Cardiac muscle cell (in vitro differentiated cells and primary cell): Measurements from ENCODE around the gene MRPL20. TPM values are rescaled to one million over a fixed set of nuclear protein-coding genes. Genes with fewer than 3 reads are reported as not detected.
"Not testable (repeated sequence)": the region's sequence is repeated elsewhere in the genome, so short reads cannot be mapped to it uniquely, and the experiment has no call there.

Experiments used
- DNase-seq, 2 donors: peaks; one replicate each; pipeline versions ENCODE4 v3.0.0 to v3.0.0-alpha.2; 2010 to 2017; ENCODE audit warnings: low read depth in 1 of 2, low spot score in 1 of 2
- H3K27ac ChIP-seq: fragments of 200-600 bp; sonication (generic); 2 replicates; pipeline ENCODE4 v1.5.1; 2016
- H3K27me3 ChIP-seq: fragments of 200-600 bp; sonication (generic); 2 replicates; pipeline ENCODE4 v1.6.0; 2016; ENCODE audit warnings: control low read depth
- H3K36me3 ChIP-seq: fragments of 200-600 bp; sonication (generic); 2 replicates; pipeline ENCODE4 v1.5.1; 2016; ENCODE audit warnings: control low read depth
- H3K4me1 ChIP-seq: fragments of 200-600 bp; sonication (generic); 2 replicates; pipeline ENCODE4 v1.8.1; 2017; ENCODE audit warnings: low read depth, mild to moderate bottlenecking, mixed run types
- H3K4me3 ChIP-seq: fragments of 200-600 bp; sonication (generic); 2 replicates; pipeline ENCODE4 v1.5.1; 2016; ENCODE audit warnings: mild to moderate bottlenecking
- H3K9me3 ChIP-seq: fragments of 200-600 bp; sonication (generic); 2 replicates; pipeline ENCODE4 v1.5.1; 2017; ENCODE audit warnings: low read depth, mild to moderate bottlenecking, control low read depth
- CTCF ChIP-seq: IDR thresholded peaks from 2 replicates; pipeline ENCODE4 v1.5.1; 2012; ENCODE audit warnings: low read depth, mild to moderate bottlenecking, low read length
- polyA plus RNA-seq: library from polyadenylated mRNA; unstranded; fragments of >200 nt; fragmentation: Nextera tagmentation; extraction: Ambion mirVana; gene quantifications from 2 replicates; pipeline ENCODE4 v1.2.1, GENCODE V29; 2016
- total RNA-seq: library from RNA; depleted of rRNA; stranded (reverse); fragments of >200 nt; gene quantifications from 2 replicates; pipeline ENCODE4 v1.2.3, GENCODE V29; 2016

The MRPL20 gene
- total RNA-seq (97.6 and 168 TPM in 2 replicates), polyA plus RNA-seq (204 and 255 TPM in 2 replicates)

DNA sequence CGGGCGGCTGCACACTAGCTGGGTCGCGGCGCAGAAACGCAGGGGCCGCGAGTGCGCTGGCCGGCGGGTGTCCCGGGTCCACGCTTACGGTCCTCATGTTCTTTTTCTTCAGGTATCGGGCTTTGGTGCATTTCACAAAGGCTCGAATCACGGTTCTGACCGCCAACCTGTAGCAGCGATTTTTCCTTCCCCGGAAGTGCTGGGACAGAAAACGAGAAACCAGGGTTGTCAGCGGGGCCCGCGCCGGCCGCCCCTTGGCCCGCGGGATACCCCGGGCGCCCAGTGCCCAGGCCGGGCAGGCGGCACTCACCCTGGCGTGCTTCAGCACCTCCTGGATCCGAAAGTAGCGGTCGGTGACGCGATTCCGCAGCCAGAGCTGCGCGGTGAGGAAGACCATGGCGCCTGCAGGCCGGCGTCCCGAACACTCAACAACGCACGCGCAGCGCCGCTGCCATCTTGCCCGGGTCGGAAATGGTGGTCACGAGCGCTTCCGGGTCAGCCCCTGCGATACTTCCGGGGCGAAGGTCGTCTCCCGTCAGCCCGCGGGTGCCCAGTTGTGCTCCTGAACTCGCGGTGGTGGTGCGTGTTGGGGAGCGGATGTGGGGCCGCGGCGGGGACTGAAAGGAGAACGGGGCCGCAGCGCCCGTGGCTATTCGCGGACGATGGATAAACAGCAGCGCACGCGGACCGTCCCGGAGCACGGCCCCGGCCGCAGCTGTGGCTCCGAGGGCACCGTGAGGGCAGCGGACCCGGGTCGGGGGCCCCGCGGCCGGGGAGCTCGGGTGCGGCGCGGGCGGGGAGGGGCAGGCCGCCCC is at the start of gene MRPL20:
Gene MRPL20 (minus strand): TSS at position 473 of the 815 bp plus-strand sequence. CDS start 76 bp downstream, at position 397.
- DNase-seq = peak; percentile 91 to 95
- no peaks in the 10 kb centered on the region for H3K9me3 ChIP-seq
- peak within 1 kb of the TSS; percentile 84 for H3K27ac ChIP-seq
- peaks cover 17% of the 10 kb centered on the region for H3K36me3 ChIP-seq
- TF ChIP-seq CTCF = no peak
- peak within 1 kb of the TSS; percentile 72 for H3K4me3 ChIP-seq
- H3K4me1 ChIP-seq = peaks cover 11% of the 10 kb centered on the region
- H3K27me3 ChIP-seq = no peaks in the 10 kb centered on the region

DNA sequence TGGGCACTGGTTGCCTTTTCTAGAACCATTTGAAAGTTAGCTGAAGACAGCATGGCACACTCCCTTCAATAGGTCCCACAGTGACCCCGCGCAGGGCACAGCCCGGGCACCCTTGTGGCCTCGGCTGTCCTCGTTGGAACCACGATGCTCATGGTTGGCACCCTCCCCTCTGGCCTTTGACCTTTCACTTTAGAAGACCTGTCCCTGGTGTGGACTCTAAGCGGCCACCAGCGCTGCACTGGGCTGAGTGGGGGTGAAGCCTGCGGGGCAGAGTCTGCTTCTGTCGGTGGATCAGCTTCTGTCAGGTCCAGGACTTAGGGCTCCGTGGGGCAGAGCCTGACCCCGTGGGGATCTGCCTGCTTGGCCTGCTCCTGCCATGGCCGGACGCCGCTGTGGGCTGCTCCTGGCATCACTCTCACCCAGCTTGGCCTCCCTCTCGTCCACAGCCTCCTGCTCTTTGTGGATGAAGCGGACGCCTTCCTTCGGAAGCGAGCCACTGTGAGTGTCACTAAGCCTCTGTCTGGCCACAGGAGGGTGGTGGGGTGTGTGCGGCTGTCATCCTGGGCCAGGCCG is 49.7 kb upstream of the MRPL20 start:
- H3K36me3 ChIP-seq, DNase-seq, H3K4me1 ChIP-seq, H3K9me3 ChIP-seq, H3K4me3 ChIP-seq, H3K27ac ChIP-seq, H3K27me3 ChIP-seq: not testable (repeated sequence)

- H3K36me3 ChIP-seq, DNase-seq, H3K27me3 ChIP-seq: not testable (repeated sequence)
These were observed 48.8 kb upstream of the MRPL20 start for GRCh38 chr1:1455934-1456333.

DNA sequence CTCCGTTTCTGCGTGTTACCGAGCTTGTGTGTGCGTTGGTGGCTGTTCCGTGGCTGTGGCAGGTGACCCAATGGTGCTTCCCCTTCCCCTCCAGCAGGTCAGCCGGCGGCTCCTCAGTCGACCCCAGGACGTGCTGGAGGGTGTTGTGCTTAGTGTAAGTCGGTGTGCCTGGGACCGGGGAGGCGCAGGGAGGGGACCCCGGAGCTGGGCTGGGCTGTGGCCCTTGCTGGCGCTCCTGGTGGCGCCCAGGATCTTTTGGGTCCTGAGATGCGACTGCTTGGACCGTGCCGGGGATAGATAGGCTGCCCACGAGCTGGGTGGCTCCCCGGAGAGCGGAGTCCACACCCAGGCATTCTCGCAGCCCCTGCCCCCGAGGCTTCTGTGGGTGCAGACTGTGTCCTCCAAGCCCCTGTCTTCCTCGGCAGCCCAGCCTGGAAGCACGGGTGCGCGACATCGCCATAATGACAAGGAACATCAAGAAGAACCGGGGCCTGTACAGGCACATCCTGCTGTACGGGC is 48.3 kb upstream of the MRPL20 start:
- H3K4me1 ChIP-seq = no peaks in the 10 kb centered on the region
- no peak for TF ChIP-seq CTCF
- H3K27me3 ChIP-seq = no peaks in the 10 kb centered on the region
- H3K4me3 ChIP-seq = no peak overlapping the region
- no peaks in the 10 kb centered on the region for H3K9me3 ChIP-seq
- no peak overlapping the region for H3K27ac ChIP-seq
- H3K36me3 ChIP-seq = no peaks in the 10 kb centered on the region
- no peak for DNase-seq

More at GRCh38 chr1:1455934-1456333, 48.8 kb upstream of the MRPL20 start:
- not testable (repeated sequence) for H3K27ac ChIP-seq, H3K9me3 ChIP-seq, H3K4me3 ChIP-seq, H3K4me1 ChIP-seq

- not testable (repeated sequence) for DNase-seq, H3K36me3 ChIP-seq, H3K9me3 ChIP-seq, H3K27ac ChIP-seq, H3K27me3 ChIP-seq, H3K4me1 ChIP-seq, H3K4me3 ChIP-seq
These were observed 47.4 kb upstream of the MRPL20 start for GRCh38 chr1:1454286-1455056.

DNA sequence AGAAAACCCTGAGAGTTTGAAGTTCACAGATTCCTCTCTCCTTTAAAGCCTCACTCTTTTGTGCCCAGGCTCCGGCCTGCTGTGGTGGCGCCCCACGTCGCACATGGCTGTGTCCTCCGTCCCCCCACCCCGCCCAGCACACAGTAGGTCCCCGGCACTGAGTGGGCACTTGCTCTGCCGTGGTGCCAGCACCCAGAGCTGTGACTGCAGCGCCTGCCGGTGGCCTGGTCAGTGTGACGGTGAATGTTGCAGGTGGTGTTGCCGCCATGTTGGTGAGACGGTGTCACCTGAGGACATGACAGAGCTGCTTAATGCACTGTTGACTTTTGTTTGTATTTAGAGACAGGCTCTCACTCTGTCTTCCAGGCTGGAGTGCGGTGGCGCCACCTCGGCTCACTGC is 45.8 kb upstream of the MRPL20 start:
- Histone ChIP-seq H3K27me3 (no peaks in the 10 kb centered on the region), H3K27ac (no peak overlapping the region), H3K36me3 (no peaks in the 10 kb centered on the region), H3K4me1 (no peaks in the 10 kb centered on the region), H3K4me3 (no peak overlapping the region), H3K9me3 (no peaks in the 10 kb centered on the region)
- no peak for DNase-seq
- TF ChIP-seq CTCF = no peak

DNA sequence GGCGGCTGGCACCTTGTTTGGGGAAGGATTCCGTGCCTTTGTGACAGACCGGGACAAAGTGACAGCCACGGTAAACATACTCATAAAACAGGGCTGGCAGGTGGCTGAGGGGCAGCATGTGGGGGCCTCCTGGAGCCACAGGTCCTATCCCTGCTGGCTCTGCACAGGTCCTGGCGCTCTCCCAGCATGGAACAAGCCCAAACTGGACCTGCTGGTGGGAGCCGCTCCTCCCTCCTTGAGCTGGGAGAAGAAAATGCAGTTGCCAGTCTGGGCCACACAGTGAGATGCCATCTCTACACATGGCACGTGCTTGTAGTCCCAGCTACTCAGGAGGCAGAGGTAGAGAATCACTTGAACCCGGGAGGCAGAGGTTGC is 45.3 kb upstream of the MRPL20 start:
- not testable (repeated sequence) for H3K9me3 ChIP-seq, H3K36me3 ChIP-seq, DNase-seq, H3K4me1 ChIP-seq, H3K27ac ChIP-seq, H3K4me3 ChIP-seq, H3K27me3 ChIP-seq
